HG02763 (cell line): ENCODE data around the gene RAE1.
A peak's percentile ranks its signal among the peaks of the same experiment; 100 is the strongest.

Experiments used
- ATAC-seq: cut with Tn5 transposase; IDR thresholded peaks from one replicate; pipeline ENCODE4 v1.9.1; 2021; ENCODE audit warnings: mild to moderate bottlenecking, moderate library complexity; ENCODE audit not compliant: unreplicated experiment

The RAE1 gene, protein sequence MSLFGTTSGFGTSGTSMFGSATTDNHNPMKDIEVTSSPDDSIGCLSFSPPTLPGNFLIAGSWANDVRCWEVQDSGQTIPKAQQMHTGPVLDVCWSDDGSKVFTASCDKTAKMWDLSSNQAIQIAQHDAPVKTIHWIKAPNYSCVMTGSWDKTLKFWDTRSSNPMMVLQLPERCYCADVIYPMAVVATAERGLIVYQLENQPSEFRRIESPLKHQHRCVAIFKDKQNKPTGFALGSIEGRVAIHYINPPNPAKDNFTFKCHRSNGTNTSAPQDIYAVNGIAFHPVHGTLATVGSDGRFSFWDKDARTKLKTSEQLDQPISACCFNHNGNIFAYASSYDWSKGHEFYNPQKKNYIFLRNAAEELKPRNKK

DNA sequence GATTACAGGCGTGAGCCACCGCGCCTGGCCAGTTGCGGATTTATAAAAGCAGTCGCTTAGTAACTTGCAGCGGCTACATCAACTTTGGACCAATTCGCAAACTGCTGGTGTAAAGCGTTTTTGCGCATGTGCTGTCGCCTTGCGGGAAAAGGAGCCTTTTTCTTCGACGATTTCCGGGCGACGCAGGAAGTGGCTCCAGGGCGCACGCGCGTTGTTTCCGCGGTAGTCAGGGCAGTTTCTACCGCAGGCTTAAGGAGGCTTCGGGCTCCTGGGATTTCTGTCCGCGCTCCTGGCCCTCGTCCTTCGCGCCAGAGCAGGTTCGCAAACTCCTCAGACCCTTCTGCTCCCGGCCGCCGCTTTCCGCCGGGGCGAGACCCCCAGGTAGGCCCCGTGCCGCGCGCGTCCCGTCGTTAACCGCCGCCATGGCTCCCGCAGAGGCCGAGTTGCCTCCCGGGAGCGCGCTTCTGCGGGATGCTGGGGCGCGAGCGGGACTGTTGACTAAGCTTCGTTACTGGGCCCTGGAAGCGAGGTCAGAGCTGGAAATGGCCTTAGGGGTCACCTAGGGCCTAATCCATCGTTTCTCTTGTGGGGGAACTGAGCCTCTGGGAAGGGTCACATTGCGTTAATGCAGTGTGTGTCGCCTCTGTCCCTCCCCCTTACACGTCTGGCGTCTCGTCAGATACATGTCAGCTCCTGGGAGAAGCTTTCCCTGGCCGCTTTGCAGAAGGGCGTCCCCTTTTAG, at the start of gene RAE1:
RAE1 (plus strand) TSS at position 214 of the 742 bp plus-strand sequence. CDS start 2,784 bp downstream, outside the sequence.
- ATAC-seq = peak; percentile 80

GRCh38 chr20:57306747-57307146, 44.3 kb upstream of the RAE1 start:
- ATAC-seq = no peak

DNA sequence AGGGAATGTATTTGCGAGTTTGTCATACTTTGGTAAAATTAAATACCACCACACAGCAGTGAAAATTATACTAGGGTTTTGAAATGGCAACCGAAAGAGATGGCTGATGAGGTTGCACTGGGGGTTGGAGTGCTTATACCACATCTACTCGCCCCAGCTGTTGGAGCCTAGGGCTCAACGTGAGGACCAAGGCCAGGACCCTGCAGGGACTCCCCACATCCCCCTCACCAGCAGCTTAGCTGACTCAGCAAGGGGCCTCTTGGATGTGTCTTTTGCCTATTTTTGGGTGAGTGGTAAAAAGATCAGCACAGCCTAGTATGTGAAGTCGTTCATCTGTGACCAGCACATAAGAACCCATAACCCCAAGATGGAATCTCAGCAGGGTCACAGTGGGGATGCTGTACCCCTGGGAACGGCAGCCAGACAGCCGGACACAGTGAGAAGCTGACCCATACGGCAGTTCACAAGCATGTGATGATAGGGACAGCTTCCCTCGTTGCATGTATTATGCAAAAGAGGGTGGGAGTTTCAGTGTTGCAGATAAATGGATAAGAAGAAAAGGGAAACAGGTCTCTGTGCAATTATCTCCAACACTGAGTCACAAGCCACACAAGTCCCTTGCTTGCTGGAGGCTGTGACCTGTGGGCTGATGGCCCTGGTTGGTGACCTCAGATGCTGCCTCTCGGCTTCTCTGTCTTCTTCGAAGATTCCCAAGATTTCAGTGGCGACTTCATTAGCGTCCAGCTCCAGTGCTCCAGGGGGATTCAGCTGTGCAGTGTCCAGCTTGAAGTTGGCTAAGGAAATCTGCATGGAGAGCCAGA, 42.4 kb upstream of the RAE1 start:
- ATAC-seq = no peak

GRCh38 chr20:57309544-57310115, 41.4 kb upstream of the RAE1 start:
- no peak for ATAC-seq

GRCh38 chr20:57310821-57311514, 40.1 kb upstream of the RAE1 start:
- no peak for ATAC-seq

DNA sequence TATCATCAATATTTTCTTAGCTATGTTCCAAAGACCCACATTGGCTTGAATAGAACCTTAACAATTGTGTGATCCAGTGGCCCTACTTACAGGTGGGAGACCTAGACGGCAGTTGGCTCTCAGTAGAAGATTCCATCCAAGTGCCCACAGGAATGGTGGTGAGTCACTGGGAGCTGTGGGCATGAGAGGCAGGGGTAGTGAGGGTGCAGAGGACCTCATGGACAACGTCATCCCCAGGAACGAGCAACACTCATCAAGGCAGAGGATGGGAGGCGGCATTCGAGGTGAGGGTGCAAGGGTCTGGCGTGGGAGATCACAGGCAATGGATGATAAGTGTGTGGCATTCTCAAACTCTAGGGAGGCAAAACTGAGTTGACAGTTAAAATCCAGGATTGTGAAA, 38.9 kb upstream of the RAE1 start:
- no peak for ATAC-seq

GRCh38 chr20:57313230-57313629, 37.8 kb upstream of the RAE1 start:
- ATAC-seq = no peak

DNA sequence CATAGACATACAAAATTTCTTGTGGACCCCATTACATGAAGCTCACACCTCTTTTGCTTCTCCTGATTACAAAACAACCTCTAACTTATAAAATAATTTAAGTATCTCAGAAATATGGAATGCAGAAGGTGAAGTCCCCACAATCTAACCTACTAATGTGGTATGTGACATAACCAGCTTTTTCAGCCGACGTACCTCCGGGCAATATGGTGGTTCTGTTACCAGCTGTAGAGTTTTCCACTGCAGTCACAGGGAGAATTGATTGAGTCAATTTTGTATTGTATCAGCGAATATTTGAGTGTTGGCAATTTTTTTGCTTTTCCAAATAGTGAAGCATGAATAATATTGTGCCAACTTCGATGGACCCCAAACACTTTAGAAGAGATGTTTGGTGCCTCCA, 37.1 kb upstream of the RAE1 start:
- ATAC-seq = no peak

DNA sequence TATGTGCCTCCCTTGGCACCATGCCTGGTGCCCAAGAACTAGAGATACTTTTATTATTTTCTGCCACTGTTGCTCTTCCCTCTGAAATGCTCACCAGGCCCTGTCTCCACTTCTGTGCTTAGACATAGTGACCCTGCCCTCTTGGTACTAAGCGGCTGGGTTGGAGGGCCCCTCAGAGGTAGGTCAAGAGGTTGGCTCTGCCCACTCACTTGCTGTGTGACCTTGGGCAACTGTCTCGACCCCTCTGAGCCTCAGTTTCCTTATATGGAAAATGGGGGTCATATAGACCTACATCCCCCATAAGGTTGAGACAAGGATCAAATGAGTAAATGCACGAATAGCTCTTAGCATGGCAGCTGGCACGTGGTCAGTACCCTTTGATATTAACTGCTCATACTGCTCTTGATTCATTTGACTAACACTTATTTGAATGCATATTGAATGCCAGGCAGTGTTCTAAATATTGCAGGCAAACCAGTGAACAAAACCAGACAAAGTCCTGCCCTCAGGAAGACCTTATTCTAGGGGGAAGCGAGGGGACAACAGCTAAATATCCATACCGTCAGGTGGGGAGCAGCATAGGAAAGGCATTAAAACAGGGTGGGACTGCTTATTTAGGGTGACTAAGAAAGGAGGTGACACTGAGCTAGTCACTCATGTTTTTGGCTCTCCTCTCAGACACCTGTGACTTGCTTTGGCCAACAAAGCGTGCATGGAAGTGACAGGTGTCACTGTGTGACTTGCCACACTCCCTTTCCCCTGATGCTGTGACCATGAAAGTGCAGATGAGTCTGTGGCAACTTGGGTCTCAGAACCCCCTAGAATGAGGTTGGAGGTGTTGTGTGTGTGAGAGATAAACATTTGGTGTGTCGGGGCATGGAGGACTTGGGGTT, 35.7 kb upstream of the RAE1 start:
- ATAC-seq = no peak

GRCh38 chr20:57315976-57316480, 35.0 kb upstream of the RAE1 start:
- no peak for ATAC-seq

- no peak for ATAC-seq
Observed at GRCh38 chr20:57316795-57317201, 34.3 kb upstream of the RAE1 start.

DNA sequence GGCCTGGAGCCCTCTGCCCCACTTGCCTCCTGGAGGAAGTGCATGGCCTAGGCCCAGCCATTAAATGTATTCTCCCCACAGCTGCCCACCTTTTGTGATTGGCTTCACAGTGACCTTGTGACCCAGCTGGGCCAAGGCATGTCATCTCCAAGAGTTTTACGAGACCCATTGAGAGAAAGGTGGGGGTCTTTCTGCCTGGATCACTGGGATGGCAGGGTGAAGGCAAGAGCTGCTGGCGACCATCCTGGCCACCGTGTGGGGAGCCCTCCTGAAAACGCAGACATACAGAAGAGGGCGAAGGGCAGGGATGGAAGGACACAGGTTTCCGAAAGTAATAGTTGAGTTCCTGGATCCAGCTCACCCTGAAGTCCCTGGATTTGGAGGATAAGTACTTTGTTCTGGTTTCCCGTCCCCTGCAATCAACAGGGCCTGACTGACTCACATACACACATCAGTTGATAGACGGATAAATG, 33.7 kb upstream of the RAE1 start:
- no peak for ATAC-seq

DNA sequence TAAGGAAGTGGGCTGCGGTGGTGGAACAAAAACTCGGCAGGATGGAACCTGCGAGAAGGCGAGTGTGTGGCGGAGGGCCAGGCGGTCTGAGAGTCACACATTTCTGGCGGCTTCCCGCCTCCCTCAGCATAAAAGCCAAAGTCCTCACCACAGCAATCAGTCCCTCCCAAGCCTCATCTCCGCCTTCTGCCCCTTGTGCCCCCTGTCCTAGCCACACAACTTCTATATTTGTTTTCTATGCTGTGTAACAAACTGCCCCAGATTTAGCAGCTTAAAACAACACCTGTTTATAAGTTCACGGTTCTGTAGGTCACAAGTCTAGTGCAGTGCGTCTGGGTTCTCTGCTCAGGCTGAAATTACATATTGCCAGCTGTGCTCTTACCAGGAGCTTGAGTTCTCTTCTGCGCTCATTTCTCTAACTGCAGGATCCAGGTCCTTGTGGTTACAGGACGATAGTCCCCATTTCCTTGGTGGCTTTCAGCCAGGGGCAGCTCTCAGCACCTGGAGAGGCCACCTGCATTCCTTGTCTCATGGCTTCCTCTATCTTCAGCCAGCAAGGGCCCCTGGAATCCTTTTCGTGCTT, 33.2 kb upstream of the RAE1 start:
- ATAC-seq = no peak

GRCh38 chr20:57319584-57319983, 31.5 kb upstream of the RAE1 start:
- ATAC-seq = no peak

- no peak for ATAC-seq
Observed at GRCh38 chr20:57320358-57320757, 30.7 kb upstream of the RAE1 start.

GRCh38 chr20:57321142-57321541, 29.9 kb upstream of the RAE1 start:
- ATAC-seq = no peak

GRCh38 chr20:57322476-57322875, 28.6 kb upstream of the RAE1 start:
- no peak for ATAC-seq

- ATAC-seq = no peak
Observed at GRCh38 chr20:57323034-57323433, 28.0 kb upstream of the RAE1 start.
